ENCODE measurements around the gene SGTA. TPM values are rescaled to one million over a fixed set of nuclear protein-coding genes. Genes with fewer than 3 reads are reported as not detected.

Gene SGTA
- total and polyA plus RNA-seq, 9 of the 15 experiments (the other 6 are each of a cell fraction or from before 2014, with no cell fraction given) = 1.4 to 110 (median 49.9) TPM

GRCh38 chr19:2723345-2723715 is 59.7 kb downstream of the SGTA start (continued):
- TF ChIP-seq CTCFL (IDR thresholded peaks at IDR 0.05; ENCODE audit: borderline replicate concordance, insufficient read depth, low read depth, low read length, poor library complexity, severe bottlenecking) (no peak), RUNX1 (IDR thresholded peaks at IDR 0.05; ENCODE audit: low read depth) (no peak), NRF1 (conservative IDR thresholded peaks at IDR 0.05 in 1 of 2, IDR thresholded peaks at IDR 0.05 in 1 of 2) (peak in 1 of 2 experiments; percentile 9; a peak in 2 of 4 replicates), LARP7 (IDR thresholded peaks at IDR 0.05) (no peak), ATF1 (CRISPR knock-in tag; IDR thresholded peaks at IDR 0.05) (no peak), ATF1 (tag; IDR thresholded peaks at IDR 0.05) (no peak), MCM2 (IDR thresholded peaks at IDR 0.05; ENCODE audit: low read depth) (no peak), ZNF24 (IDR thresholded peaks at IDR 0.05) (no peak), NCOA4 (IDR thresholded peaks at IDR 0.05; ENCODE audit: partially characterized antibody) (no peak), CHD1 (IDR thresholded peaks at IDR 0.05; ENCODE audit: low read length) (no peak), ZNF699 (CRISPR knock-in tag; IDR thresholded peaks at IDR 0.05; ENCODE audit: insufficient replicate concordance) (no peak), ZNF140 (CRISPR knock-in tag; IDR thresholded peaks at IDR 0.05) (no peak), KLF6 (CRISPR knock-in tag; IDR thresholded peaks at IDR 0.05; ENCODE audit: borderline replicate concordance) (no peak), ETS1 (conservative IDR thresholded peaks at IDR 0.05; ENCODE audit: control insufficient read depth, low read depth, low read length) (no peak), PBX2 (CRISPR knock-in tag; IDR thresholded peaks at IDR 0.05; ENCODE audit: low read depth) (no peak), PBX2 (tag; conservative IDR thresholded peaks at IDR 0.05; ENCODE audit: low read depth) (no peak), CREB3L1 (IDR thresholded peaks at IDR 0.05; ENCODE audit: borderline replicate concordance, low read depth) (no peak), L3MBTL2 (IDR thresholded peaks at IDR 0.05) (peak; percentile 24; the same call in 1 of the 2 replicates), FOXA1 (IDR thresholded peaks at IDR 0.05; ENCODE audit: borderline replicate concordance) (no peak), ZFX (CRISPR knock-in tag; IDR thresholded peaks at IDR 0.05) (peak; percentile 23; the same call in 1 of the 2 replicates), SIRT6 (IDR thresholded peaks at IDR 0.05; ENCODE audit: low read depth, low read length) (no peak), HMGN3 (IDR thresholded peaks at IDR 0.05; ENCODE audit: borderline replicate concordance, extremely low read depth, insufficient read length, low read depth, low read length) (peak; percentile 7)

Data from K562 (cell line).